A549 (cell line): Measurements from ENCODE around the gene FAM98C. TPM values are rescaled to one million over a fixed set of nuclear protein-coding genes. Genes with fewer than 3 reads are reported as not detected.
"Not testable (repeated sequence)": the region's sequence is repeated elsewhere in the genome, so short reads cannot be mapped to it uniquely, and the experiment has no call there.

ENCODE experiments used
- ATAC-seq, 2 experiments: fragments of 200-7000 bp in 1 of 2; fragments of >200 bp in 1 of 2; cut with Nextera tagmentation in 1 of 2; cut with Tn5 transposase in 1 of 2; 3 replicates each; pipeline versions ENCODE4 v1.8.0 to v1.9.1; 2018 to 2020; ENCODE audit warnings: mild to moderate bottlenecking in 1 of 2, moderate library complexity in 1 of 2
- CTCF ChIA-PET: fragments of 300-600 bp; sonication (Branson Sonifier 250); formaldehyde crosslinking; extraction: SDS; loops from one replicate; lab custom pipeline; 2021; ENCODE audit warnings: antibody characterized with exemption, inconsistent platforms; lab: Yijun Ruan, JAX
- POLR2A ChIA-PET: fragments of 350-600 bp; formaldehyde crosslinking; extraction: SDS; loops from one replicate; lab custom pipeline; 2021; ENCODE audit warnings: antibody characterized with exemption, inconsistent platforms; lab: Yijun Ruan, JAX
- DNase-seq, 2 experiments: peaks; one replicate each; pipeline versions ENCODE4 v3.0.0 to v3.0.0-alpha.2; 2011 to 2016; ENCODE audit warnings: low read depth in 1 of 2, low spot score in 1 of 2
- FAIRE-seq: peaks from 2 replicates; lab custom pipeline; 2011; peaks lifted over from hg19 to GRCh38; lab: Jason Lieb, UNC
- H3K27ac ChIP-seq, 2 experiments: fragments of >200 bp; sonication (Bioruptor Twin); formaldehyde crosslinking; 3 replicates each; pipeline ENCODE4 v1.5.1; 2016 to 2017
- H3K4me1 ChIP-seq: fragments of >200 bp; sonication (Bioruptor Twin); formaldehyde crosslinking; 3 replicates; pipeline ENCODE4 v1.6.1; 2016
- H3K4me2 ChIP-seq: fragments of >200 bp; sonication (Bioruptor Twin); formaldehyde crosslinking; 3 replicates; pipeline ENCODE4 v1.6.1; 2016
- H3K4me3 ChIP-seq: fragments of >200 bp; sonication (Bioruptor Twin); formaldehyde crosslinking; 3 replicates; pipeline ENCODE4 v1.5.1; 2016
- H3K9me3 ChIP-seq: fragments of >200 bp; sonication (Bioruptor Twin); formaldehyde crosslinking; 3 replicates; pipeline ENCODE4 v1.6.1; 2016
- CBX8 ChIP-seq: fragments of 200-600 bp; sonication (generic); IDR thresholded peaks from 2 replicates; pipeline ENCODE4 v1.6.1; 2016
- CEBPB ChIP-seq, 2 experiments: fragments of >200 bp in 1 of 2; sonication (Bioruptor Twin) in 1 of 2; formaldehyde crosslinking in 1 of 2; IDR thresholded peaks; 2 replicates each; pipeline ENCODE4 v1.6.1; 2012 to 2016
- EHF ChIP-seq: fragments of 250-450 bp; sonication (Bioruptor Pico); IDR thresholded peaks from 2 replicates; pipeline ENCODE4 v1.5.0; 2020; ENCODE audit warnings: mild to moderate bottlenecking
- ESRRA ChIP-seq: fragments of 150-350 bp; IDR thresholded peaks from 2 replicates; pipeline ENCODE4 v1.6.1; 2014; ENCODE audit warnings: mild to moderate bottlenecking, low read length, borderline replicate concordance
- HDAC2 ChIP-seq: fragments of 200-600 bp; sonication (generic); IDR thresholded peaks from 2 replicates; pipeline ENCODE4 v1.6.1; 2016
- HEYL ChIP-seq: fragments of 250-450 bp; sonication (Bioruptor Pico); IDR thresholded peaks from 2 replicates; pipeline ENCODE4 v1.8.0; 2021; ENCODE audit warnings: mild to moderate bottlenecking, moderate library complexity
- HOXA7 ChIP-seq: fragments of 250-450 bp; sonication (Bioruptor Pico); IDR thresholded peaks from 2 replicates; pipeline ENCODE4 v1.5.0; 2020; ENCODE audit warnings: mild to moderate bottlenecking, moderate library complexity
- HOXB5 ChIP-seq: fragments of 250-450 bp; sonication (Bioruptor Pico); IDR thresholded peaks from 2 replicates; pipeline ENCODE4 v1.5.0; 2020; ENCODE audit warnings: mild to moderate bottlenecking, moderate library complexity
- JUN ChIP-seq, 2 experiments: fragments of >200 bp; sonication (Bioruptor Twin); formaldehyde crosslinking; IDR thresholded peaks; 2 replicates in 1 of 2; 3 replicates in 1 of 2; pipeline ENCODE4 v1.6.1; 2016 to 2017
- NFE2L2 ChIP-seq: fragments of 150-350 bp; conservative IDR thresholded peaks from 2 replicates; pipeline ENCODE4 v1.6.1; 2014; ENCODE audit warnings: low read length
- NPAS2 ChIP-seq: fragments of 250-450 bp; sonication (Bioruptor Pico); IDR thresholded peaks from 2 replicates; pipeline ENCODE4 v1.8.0; 2022; ENCODE audit warnings: mild to moderate bottlenecking, moderate library complexity, borderline replicate concordance
- POLR2AphosphoS2 ChIP-seq: conservative IDR thresholded peaks from 2 replicates; pipeline ENCODE4 v1.6.1; 2012; ENCODE audit warnings: low read length, improper control_type of control experiment, inconsistent platforms
- RCOR1 ChIP-seq: fragments of 150-350 bp; IDR thresholded peaks from 2 replicates; pipeline ENCODE4 v1.6.1; 2014; ENCODE audit warnings: antibody characterized with exemption, low read length, low read depth
- TFCP2L1 ChIP-seq: fragments of 250-450 bp; sonication (Bioruptor Pico); IDR thresholded peaks from 2 replicates; pipeline ENCODE4 v1.5.0; 2021; ENCODE audit warnings: mild to moderate bottlenecking
- WGBS: methylation state at CpG from one replicate; pipeline ENCODE4 v1.1.6; 2017; ENCODE audit errors: missing lambda C conversion rate; 5-methylcytosine and 5-hydroxymethylcytosine counted together
- polyA plus RNA-seq, 4 experiments: library from polyadenylated mRNA; depleted of rRNA in 3 of 4; stranded (reverse); fragments of >200 nt; fragmentation: RNase III in 1 of 4; extraction: RNeasy Plus Mini Kit Qiagen cat#74134 plus additional on column Dnase treatment in 1 of 4; gene quantifications; 2 replicates in 3 of 4; 3 replicates in 1 of 4; pipeline ENCODE4 v1.2.3, GENCODE V29; 2011 to 2017
- TF ChIP-seq, protein P1 (sequence below): fragments of 450-650 bp; IDR thresholded peaks from 2 replicates; pipeline ENCODE4 v1.6.1; 2014; ENCODE audit warnings: antibody characterized with exemption
- TF ChIP-seq, protein P2 (sequence below): IDR thresholded peaks from 2 replicates; pipeline ENCODE4 v1.6.1; 2012; ENCODE audit warnings: low read depth, borderline replicate concordance
- TF ChIP-seq, protein P3 (sequence below): fragments of >200 bp; sonication (Bioruptor Twin); formaldehyde crosslinking; IDR thresholded peaks from 2 replicates; pipeline ENCODE4 v1.6.1; 2016
- TF ChIP-seq, protein P4 (sequence below): fragments of 250-450 bp; sonication (Bioruptor Pico); IDR thresholded peaks from 2 replicates; pipeline ENCODE4 v1.5.0; 2020; ENCODE audit warnings: low read depth, mild to moderate bottlenecking, moderate library complexity
- TF ChIP-seq, protein P5 (sequence below): fragments of 200-600 bp; sonication (generic); IDR thresholded peaks from 2 replicates; pipeline ENCODE4 v1.6.1; 2016; ENCODE audit warnings: antibody characterized with exemption, mild to moderate bottlenecking, moderate library complexity
- TF ChIP-seq, protein P6 (sequence below): IDR thresholded peaks from 2 replicates; pipeline ENCODE4 v1.6.1; 2012
- TF ChIP-seq, protein P7 (sequence below): fragments of 250-450 bp; sonication (Bioruptor Pico); IDR thresholded peaks from 2 replicates; pipeline ENCODE4 v1.5.0; 2021; ENCODE audit warnings: mild to moderate bottlenecking, moderate library complexity, borderline replicate concordance

Gene FAM98C
- polyA plus RNA-seq, 2 of the 4 experiments (the other 2 are of a cell fraction) = 12.8 to 20.4 TPM

DNA sequence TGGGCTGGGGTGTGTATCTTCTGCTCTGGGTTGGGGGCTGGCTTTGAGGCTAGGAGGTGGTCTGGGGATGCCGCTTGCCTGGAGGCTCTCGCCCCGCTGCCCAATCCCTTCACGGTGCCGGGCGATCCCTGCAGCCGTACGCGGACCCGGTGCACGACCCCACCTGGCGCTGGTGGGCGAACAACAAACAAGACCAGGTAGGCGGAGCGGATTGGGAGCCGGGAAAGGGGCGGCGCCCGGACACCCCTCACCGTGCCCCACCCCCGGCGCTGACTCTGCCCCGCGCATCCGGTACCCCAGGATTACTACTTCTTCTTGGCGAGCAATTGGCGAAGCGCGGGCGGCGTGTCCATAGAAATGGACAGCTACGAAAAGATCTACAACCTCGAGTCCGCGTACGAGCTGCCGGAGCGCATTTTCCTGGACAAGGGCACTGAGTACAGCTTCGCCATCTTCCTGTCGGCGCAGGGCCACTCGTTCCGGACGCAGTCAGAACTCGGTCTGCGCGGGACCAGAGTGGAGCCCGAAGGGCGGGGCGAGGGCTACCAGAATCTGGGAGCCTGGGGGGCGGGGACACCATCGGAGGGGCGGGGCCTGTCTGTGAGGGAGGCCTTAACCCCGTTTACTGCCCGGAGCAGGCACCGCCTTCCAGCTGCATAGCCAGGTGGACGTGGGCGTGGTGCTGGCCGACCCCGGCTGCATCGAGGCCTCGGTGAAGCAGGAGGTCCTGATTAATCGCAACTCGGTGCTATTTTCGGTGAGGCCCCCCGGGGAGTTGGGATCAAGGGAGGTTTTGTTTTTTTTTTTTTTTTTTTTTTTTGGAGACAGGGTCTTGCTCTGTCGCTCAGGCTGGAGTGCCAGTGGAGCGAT, 40.6 kb upstream of the FAM98C start (continued):
- TF ChIP-seq EHF (no peak), JUN (IDR thresholded peaks at IDR 0.05) (peak in 1 of 2 experiments; percentile 68; a peak in 1 of 5 replicates), HDAC2 (no peak), HOXB5 (CRISPR knock-in tag) (no peak), CEBPB (IDR thresholded peaks at IDR 0.05) (no peak)
- TF ChIP-seq, protein P1, sequence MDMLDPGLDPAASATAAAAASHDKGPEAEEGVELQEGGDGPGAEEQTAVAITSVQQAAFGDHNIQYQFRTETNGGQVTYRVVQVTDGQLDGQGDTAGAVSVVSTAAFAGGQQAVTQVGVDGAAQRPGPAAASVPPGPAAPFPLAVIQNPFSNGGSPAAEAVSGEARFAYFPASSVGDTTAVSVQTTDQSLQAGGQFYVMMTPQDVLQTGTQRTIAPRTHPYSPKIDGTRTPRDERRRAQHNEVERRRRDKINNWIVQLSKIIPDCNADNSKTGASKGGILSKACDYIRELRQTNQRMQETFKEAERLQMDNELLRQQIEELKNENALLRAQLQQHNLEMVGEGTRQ = no peak
- TF ChIP-seq, protein P2, sequence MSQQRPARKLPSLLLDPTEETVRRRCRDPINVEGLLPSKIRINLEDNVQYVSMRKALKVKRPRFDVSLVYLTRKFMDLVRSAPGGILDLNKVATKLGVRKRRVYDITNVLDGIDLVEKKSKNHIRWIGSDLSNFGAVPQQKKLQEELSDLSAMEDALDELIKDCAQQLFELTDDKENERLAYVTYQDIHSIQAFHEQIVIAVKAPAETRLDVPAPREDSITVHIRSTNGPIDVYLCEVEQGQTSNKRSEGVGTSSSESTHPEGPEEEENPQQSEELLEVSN = peak; percentile 77
- TF ChIP-seq, protein P3, sequence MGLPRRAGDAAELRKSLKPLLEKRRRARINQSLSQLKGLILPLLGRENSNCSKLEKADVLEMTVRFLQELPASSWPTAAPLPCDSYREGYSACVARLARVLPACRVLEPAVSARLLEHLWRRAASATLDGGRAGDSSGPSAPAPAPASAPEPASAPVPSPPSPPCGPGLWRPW = no peak

DNA sequence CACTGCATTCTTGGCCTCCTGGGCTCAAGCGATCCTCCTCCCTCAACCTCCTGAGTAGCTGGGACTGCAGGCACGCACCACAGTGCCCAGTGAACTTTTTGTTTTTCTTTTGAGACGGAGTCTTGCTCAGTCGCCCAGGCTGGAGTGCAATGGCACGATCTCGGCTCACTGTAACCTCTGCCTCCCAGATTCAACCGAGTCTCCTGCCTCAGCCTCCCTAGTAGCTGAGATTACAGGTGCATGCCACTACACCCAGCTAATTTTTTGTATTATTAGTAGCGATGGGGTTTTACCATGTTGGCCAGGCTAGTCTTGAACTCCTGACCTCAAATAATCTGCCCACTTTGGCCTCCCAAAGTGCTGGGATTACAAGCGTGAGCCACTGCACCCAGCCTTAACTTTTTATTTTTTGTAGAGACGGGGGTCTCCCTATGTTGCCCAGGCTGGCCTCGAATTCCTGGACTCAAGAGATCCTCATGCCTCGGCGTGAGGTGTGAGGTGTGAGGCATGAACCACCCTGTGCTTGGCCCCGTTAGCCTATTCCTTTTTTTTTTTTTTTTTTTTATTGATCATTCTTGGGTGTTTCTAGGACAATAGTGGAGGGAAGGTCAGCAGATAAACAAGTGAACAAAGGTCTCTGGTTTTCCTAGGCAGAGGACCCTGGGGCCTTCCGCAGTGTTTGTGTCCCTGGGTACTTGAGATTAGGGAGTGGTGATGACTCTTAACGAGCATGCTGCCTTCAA, 39.8 kb upstream of the FAM98C start:
- ChIA-PET CTCF (interaction anchor here (0.6 to 3.5 kb wide), 7 partner anchors 9 to 128 kb away, joined by 3 to 15 read pairs (median 5); partner anchors contain the start of genes CATSPERG, FAM98C and PSMD8), POLR2A (interaction anchor here (1.2 to 3.0 kb wide), 5 partner anchors 11 to 567 kb away, joined by 3 to 41 read pairs (median 9); partner anchors contain the start of genes C19orf33, FAM98C, GGN and MRPS12)
- H3K27ac ChIP-seq = peak overlapping the region; percentile 62 to 81; a peak in 4 of 6 replicates
- not testable (repeated sequence) for H3K4me1 ChIP-seq, H3K9me3 ChIP-seq, DNase-seq, ATAC-seq, FAIRE-seq
- H3K4me3 ChIP-seq = peak overlapping the region; percentile 65
- WGBS = 63% methylated on average over 15 of the region's 16 CpGs
- peak overlapping the region; percentile 86 for H3K4me2 ChIP-seq

DNA sequence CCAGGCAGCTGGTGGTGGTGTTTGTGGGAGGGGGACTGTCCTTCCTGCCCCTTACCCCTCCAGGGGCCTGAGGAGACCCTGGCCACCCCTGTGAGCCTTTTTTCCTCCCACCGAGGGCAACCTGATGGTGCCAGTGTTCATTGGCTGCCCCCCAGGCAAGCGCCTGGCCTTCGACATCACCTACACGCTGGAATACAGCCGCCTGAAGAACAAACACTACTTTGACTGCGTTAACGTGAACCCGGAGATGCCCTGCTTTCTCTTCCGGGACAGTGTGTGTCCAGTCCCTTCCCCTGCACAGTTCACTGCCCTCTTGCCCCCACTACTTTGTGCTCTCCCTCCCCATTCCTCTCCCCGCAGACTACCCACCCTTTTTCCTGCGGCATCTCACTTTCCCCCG, 35.9 kb upstream of the FAM98C start:
- H3K4me2 ChIP-seq = no peak overlapping the region
- ATAC-seq (no peak), DNase-seq (no peak), FAIRE-seq (no peak)
- no peak overlapping the region for H3K27ac ChIP-seq
- no peaks in the 10 kb centered on the region for H3K9me3 ChIP-seq
- TF ChIP-seq JUN (IDR thresholded peaks at IDR 0.05) = no peak
- TF ChIP-seq, protein P3 = no peak
- no peak for TF ChIP-seq HEYL (CRISPR knock-in tag)
- TF ChIP-seq RCOR1 = no peak
- no peak for TF ChIP-seq POLR2AphosphoS2
- no peak for TF ChIP-seq TFCP2L1 (CRISPR knock-in tag)
- no peak for TF ChIP-seq NPAS2
- TF ChIP-seq, protein P4, sequence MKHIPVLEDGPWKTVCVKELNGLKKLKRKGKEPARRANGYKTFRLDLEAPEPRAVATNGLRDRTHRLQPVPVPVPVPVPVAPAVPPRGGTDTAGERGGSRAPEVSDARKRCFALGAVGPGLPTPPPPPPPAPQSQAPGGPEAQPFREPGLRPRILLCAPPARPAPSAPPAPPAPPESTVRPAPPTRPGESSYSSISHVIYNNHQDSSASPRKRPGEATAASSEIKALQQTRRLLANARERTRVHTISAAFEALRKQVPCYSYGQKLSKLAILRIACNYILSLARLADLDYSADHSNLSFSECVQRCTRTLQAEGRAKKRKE (CRISPR knock-in tag) = no peak
- no peak for TF ChIP-seq HOXA7 (CRISPR knock-in tag)
- TF ChIP-seq, protein P5, sequence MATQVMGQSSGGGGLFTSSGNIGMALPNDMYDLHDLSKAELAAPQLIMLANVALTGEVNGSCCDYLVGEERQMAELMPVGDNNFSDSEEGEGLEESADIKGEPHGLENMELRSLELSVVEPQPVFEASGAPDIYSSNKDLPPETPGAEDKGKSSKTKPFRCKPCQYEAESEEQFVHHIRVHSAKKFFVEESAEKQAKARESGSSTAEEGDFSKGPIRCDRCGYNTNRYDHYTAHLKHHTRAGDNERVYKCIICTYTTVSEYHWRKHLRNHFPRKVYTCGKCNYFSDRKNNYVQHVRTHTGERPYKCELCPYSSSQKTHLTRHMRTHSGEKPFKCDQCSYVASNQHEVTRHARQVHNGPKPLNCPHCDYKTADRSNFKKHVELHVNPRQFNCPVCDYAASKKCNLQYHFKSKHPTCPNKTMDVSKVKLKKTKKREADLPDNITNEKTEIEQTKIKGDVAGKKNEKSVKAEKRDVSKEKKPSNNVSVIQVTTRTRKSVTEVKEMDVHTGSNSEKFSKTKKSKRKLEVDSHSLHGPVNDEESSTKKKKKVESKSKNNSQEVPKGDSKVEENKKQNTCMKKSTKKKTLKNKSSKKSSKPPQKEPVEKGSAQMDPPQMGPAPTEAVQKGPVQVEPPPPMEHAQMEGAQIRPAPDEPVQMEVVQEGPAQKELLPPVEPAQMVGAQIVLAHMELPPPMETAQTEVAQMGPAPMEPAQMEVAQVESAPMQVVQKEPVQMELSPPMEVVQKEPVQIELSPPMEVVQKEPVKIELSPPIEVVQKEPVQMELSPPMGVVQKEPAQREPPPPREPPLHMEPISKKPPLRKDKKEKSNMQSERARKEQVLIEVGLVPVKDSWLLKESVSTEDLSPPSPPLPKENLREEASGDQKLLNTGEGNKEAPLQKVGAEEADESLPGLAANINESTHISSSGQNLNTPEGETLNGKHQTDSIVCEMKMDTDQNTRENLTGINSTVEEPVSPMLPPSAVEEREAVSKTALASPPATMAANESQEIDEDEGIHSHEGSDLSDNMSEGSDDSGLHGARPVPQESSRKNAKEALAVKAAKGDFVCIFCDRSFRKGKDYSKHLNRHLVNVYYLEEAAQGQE = no peak
- no peak for TF ChIP-seq ESRRA
- TF ChIP-seq, protein P6, sequence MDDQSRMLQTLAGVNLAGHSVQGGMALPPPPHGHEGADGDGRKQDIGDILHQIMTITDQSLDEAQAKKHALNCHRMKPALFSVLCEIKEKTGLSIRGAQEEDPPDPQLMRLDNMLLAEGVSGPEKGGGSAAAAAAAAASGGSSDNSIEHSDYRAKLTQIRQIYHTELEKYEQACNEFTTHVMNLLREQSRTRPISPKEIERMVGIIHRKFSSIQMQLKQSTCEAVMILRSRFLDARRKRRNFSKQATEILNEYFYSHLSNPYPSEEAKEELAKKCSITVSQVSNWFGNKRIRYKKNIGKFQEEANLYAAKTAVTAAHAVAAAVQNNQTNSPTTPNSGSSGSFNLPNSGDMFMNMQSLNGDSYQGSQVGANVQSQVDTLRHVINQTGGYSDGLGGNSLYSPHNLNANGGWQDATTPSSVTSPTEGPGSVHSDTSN = no peak
- TF ChIP-seq NFE2L2 = no peak
- TF ChIP-seq, protein P7, sequence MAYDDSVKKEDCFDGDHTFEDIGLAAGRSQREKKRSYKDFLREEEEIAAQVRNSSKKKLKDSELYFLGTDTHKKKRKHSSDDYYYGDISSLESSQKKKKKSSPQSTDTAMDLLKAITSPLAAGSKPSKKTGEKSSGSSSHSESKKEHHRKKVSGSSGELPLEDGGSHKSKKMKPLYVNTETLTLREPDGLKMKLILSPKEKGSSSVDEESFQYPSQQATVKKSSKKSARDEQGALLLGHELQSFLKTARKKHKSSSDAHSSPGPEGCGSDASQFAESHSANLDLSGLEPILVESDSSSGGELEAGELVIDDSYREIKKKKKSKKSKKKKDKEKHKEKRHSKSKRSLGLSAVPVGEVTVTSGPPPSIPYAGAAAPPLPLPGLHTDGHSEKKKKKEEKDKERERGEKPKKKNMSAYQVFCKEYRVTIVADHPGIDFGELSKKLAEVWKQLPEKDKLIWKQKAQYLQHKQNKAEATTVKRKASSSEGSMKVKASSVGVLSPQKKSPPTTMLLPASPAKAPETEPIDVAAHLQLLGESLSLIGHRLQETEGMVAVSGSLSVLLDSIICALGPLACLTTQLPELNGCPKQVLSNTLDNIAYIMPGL (CRISPR knock-in tag) = no peak
- no peak for TF ChIP-seq CBX8
- POLR2A ChIA-PET = interaction anchor here (0.6 kb wide), 1 partner anchor 65 kb away, joined by 4 read pairs; no protein-coding TSS in a partner anchor
- H3K4me3 ChIP-seq = no peak overlapping the region
- CTCF ChIA-PET = interaction anchor here (0.6 to 2.8 kb wide), 11 partner anchors 10 to 906 kb away, joined by 3 to 21 read pairs (median 3); partner anchors contain the start of gene CATSPERG
- WGBS = 72% methylated on average over 12 of the region's 12 CpGs
- H3K4me1 ChIP-seq = peaks cover 6% of the 10 kb centered on the region; the same call in 1 of the 3 replicates
